HG03139 (cell line): ENCODE results near the gene INPP1.

Experiments used
- ATAC-seq: cut with Tn5 transposase; IDR thresholded peaks from one replicate; pipeline ENCODE4 v1.9.1; 2021; ENCODE audit not compliant: unreplicated experiment

Gene INPP1

DNA sequence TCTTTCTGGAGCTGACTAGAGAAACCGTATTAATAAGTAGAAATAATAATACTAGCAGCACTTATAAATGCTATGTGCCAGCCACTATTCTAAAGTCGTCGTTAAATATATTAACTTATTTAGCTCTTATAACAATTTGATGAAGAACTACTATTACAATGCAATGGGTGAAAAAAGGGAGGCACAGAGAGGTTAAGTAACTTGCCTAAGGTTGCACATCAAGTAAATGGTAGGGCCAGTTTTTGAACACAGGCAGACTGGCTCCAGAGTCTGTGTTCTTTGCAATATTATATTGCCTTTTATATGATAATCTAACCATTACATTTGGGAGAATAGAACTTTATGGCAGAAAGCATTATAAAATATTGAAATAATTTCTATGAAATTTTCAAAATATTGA lies 17.6 kb downstream of the INPP1 start:
- ATAC-seq: no peak

DNA sequence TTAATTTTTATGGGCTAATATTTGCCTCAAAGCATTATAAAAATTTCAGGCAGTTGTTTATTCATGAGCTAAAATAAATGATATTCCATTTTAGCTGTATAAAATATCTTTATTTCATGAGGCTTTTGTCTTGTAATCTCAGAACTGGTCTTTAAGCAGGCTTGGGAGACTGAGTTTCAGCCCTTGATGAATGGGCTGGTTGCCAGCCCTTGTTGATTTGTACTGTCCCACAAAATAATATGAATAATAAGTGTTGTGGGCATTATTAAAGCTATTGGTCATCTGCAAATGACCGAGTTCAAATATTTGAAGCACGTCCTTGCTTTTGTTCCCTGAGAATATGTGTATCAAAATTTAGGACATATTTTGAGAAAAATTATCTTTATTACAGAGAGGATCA lies 18.2 kb downstream of the INPP1 start:
- no peak for ATAC-seq

DNA sequence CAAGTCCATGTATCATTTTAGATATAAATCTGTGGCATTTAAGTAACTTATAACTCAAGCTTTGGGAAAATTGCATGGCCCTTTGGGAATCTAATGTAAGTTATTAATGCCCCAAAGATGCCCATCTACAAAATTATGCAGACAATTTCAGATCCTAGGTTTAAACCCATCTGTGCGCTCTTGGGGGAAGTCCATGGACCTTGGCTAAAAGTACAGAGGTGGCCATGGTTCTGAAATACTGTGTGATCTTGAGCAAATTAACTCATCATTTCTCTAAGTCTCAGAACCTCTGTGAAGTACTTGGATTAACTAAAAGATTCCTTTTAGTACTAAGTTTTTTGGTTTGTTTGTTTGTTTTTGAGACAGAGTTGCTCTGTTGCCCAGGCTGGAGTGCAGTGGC lies 19.5 kb downstream of the INPP1 start:
- ATAC-seq: no peak

DNA sequence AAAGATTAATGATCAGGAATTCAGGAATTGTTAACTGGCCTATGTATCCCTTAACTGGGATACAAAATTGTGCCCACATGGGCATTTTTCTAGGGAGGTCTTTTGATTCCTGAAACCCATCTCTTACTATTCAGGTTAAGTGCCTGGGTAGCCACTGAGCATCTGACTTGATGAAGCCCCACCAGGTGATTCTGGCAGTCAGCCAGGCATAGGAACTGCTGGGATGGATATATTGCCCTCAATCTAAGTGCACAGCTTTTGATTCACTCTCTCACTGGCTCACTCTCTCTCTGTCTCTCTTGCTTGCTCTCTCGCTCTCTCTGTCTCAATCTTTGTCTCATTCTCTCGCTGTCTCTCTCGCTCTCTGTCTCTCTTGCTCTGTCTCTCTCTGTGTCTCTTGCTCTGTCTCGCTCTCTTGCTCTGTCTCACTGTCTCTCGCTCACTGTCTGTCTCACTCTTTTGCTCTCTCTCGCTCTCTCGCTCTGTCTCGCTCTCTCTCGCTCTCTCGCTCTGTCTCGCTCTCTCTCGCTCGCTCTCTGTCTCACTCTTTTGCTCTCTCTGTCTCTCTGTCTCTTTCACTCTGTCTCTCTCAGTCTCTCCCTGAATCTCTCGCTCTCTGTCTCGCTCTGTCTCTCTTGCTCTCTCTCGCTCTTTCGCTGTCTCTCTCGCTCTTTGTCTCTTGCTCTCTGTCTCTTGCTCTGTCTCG lies 22.3 kb downstream of the INPP1 start:
- no peak for ATAC-seq

DNA sequence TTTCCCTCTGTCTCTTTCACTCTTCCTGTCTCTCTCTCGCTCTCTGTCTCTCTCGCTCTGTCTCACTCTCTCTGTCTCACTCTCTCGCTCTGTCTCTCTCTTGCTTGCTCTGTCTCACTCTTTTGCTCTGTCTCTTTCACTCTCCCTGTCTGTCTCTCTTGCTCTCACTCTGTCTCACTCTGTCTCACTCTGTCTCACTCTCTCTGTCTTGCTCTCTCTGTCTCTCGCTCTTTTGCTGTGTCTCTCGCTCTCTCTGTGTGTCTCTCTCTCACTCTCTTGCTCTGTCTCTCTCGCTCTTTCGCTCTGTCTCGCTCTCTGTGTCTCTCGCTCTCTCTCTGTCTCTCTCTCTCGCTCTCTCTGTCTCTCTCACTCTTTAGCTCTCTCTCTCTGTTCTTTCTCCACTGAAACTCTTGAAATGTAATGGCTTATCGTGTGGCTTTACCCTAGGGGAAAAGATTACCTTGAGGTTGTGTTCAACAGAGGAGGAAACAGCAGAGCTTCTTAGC lies 22.9 kb downstream of the INPP1 start:
- no peak for ATAC-seq

DNA sequence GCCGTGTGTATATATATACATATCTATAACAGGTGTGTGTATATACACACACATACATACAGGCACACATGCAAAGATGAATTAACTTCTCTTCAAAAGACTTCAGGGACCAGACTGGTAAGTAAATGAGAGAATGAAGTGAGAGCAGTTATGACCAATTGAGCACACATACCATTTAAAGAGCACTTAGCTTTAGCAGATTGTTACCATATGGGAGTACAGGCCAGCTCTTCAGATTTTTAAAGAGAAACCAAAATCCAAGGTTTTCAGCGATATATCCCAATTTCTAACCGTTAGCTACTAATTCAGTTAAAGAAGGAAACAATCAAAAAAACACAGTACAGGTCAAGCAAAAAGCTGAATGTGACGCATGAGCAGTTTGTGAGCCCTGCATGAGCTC lies 23.7 kb downstream of the INPP1 start:
- ATAC-seq: no peak

DNA sequence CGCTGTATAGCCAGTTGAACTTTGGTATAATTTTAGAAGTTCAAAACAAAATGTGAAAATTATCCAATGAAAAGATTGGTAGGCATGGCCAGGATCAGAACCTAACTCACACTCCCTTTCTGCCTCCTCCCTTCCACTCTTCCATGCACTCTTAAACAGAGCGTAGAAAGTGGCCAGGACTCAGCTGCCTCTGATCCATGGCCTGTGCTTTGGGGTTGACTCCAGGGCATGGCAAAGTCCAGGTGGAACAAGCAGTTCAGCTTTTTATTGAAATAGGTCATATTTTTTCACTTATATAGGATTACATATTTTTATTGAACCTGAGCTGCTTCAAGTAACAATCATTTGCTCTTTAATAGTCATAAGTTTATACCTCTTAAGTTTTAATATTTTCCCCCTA lies 26.2 kb downstream of the INPP1 start:
- no peak for ATAC-seq

DNA sequence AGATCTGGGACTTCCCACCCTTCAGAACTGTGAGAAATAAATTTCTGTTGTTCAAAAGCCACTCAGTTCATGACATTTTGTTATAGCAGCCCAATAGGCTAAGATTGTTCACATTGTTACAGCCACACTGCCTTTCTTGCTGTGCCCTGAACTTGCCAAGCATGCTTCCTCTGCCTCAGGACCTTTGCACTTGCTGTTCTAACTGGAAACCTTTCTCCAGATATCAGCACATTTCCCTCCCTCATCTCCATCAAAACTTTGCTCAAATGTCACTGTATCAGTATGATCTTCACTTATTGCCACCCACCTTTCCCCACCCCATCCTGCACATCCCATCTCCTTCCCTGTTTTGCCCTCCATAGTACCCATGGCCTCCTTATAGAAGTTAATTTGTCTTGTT lies 32.7 kb downstream of the INPP1 start:
- ATAC-seq: no peak

DNA sequence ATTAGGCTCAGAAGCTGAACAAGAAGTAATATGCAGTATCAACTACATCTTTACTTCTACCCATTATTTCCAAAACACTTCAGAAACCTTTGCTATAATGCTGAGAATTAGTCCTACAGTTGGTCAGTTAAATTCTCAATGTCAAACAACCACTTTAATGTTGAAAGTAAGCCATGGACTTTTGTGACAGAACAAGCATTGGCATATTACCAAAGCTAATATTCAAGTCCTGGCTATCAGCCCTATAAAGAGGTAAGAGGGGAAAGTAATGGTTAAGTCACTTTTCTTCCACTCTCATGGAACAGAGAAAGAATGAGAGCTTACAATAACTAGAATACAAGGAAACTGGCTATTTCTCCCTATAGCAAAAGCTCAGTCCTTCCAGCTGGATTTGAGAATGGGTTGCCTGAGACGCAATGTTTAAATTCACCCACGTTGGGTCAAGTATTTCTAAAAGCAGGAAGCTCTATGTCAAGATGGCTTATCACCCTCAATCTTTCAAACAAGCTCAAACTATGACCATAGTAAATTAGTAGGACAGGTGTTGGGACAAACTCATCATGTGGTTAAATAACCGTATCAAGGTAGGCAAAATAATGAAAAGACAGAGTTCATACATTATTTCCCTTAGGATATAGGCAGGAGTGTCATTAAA lies 33.3 kb downstream of the INPP1 start:
- no peak for ATAC-seq

DNA sequence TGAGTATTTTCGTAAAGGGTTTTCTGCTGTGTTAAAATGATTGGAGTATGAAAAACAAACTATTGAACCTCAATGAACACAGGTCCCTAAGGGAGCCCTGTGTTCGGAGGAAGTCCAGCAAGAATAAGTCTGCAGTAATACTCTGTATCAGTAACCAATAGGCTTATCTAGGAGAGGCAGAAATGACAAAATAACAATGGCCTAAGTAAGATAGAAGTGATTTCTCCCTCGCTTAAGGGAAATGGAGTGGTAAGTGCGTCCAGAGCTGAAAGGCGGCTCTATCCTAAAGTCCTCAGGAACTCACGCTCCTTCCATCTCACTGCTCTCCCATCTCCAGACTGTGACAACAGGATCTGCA lies 35.5 kb downstream of the INPP1 start:
- no peak for ATAC-seq

DNA sequence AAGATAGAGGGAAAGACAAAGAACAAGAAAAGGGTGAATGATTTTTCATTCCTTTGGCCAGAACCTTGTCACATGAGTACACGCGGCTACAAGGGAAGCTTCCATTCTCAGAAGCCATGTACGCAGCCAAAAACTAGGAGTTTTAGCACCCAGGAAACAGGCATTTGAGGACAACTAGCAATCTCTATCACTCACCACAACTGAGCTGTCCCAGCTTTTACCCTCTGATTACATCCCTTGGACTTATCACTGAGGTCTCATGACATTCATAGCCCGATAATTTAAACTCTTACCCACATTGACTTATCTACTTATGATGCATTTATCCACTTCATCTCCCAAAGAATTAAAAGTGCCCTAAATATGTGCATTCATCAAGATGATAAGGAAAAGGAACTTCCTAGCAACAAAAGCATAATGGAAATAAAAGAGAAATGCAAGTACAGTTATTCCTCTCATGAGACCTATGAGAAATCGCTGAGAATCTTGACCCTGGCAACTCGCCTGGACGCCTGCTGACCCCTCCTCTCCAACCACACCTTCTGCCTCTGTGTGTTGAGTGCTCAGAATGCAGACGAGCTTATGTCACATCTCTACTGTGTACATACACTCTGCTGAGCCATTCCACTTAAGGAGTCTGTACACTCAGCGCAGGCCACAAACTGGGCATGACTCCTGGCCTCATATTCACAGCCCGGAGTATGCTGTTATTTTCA lies 36.0 kb downstream of the INPP1 start:
- no peak for ATAC-seq

DNA sequence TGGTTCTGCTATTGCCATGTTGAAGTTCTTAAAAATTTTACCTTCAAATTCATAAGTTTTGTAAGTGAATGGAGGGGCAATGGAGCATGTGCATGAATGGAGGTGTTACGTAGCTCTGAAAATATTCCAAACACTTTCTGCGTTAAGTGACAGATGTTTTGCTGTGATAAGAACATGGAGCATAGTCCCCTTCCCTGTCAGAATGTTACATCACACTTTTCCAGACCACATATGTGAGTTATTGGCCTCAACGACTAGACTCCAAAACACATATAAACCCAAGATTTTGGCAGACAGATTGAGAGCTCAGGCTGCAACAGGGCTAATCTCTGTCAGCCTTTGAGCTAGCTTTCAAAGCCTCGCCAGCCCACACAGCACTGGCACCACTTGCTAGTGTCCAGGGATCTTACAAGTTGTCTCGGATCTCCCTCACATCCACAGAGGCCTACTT lies 37.6 kb downstream of the INPP1 start:
- ATAC-seq: no peak

DNA sequence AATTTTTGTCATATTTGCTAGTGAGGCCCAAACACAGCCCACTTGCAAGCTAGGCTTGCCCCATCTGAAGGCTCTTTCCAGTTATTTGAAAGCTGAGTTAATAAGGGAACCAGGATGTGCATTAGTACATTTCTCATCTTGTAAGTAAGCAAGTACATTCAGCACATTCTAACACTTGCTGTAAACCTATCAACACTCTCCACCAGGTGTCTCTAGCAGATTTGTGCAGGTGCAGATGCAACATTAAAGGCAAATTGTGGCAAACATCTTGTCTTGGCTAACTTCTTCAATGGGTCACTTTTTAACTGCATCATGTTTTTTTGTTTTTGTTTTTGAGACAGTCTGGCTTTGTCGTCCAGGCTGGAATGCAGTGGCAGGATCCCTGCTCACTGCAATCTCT lies 39.5 kb downstream of the INPP1 start:
- ATAC-seq: peak; percentile 86

DNA sequence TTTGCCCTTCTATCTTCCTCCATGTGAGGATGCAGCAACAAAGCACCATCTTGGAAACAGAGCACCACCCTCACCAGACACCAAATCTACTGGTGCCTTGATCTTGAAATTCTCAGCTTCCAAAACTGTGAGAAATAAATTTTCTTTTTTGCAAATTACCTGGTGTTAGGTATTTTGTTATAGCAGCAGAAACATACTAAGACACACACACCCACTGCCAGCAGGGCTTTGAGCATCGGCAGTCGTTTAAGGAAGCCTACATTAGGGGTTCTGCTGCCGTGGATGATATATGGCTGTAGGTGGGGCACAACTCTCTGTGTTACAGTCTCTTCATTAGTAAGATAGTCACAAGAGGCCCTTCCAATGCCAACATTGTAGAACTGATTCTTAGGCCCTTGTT lies 44.0 kb downstream of the INPP1 start:
- no peak for ATAC-seq

DNA sequence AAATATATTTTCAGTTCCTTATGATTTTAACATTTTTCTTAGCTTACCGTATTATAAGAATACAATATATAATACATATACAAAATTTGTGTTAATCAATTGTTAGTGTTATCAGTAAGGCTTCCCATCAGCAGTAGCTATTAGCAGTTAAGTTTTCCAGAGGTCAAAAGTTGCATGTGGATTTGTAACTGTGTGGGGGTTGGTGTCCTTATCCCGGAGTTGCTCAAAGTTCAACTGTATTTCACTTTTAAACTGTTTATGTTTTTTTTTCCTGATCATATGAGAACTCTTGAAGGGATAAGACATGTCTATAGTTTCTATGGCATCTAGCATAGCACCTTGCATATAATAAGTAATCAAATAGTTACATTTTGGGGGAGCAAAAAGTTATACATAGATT lies 52.9 kb downstream of the INPP1 start:
- no peak for ATAC-seq

DNA sequence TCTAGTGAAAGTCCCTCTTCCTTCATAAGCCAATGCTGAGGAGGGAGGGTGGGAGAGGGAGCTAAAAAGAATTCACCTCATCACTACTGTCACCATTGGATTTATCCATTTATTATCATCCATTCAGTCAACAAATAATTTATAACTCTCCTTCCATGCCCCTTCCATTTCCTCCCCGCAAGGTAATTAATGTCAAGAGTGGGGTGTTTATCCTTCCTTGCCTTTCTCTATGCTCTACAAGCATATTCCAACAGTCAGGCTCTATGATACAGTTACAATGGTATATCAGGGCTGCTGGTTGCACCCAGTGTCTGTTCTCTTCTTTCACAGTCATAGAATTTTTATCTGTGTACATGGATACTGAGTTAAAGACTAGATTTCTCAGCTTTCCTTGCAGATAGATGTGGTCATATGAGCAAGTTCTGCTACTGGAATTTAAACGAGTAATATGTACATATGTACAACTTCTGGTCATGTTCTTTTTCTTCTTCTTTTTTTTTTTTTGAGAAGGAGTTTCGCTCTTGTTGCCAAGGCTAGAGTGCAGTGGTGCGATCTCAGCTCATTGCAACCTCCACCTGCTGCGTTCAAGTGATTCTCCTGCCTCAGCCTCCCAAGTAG lies 59.7 kb downstream of the INPP1 start:
- ATAC-seq: no peak

DNA sequence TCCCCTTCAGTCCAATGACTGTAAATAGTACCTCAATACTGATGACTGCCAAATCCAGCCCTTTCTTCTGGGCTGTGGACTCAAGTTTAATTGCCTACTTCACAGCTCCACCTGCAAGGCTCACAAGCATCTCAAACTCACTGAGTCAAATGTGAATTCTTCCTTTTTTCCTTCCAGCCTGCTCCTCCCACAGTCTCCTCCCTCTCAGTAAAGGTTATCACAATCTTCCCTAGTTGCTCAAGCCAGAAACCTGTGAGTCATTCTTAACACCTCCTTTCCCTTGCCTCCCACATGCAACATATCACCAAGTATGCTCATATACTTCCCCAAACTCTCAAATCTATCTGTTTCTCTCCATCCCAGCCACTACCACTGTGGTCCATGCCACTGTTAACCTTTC lies 61.1 kb downstream of the INPP1 start:
- no peak for ATAC-seq

DNA sequence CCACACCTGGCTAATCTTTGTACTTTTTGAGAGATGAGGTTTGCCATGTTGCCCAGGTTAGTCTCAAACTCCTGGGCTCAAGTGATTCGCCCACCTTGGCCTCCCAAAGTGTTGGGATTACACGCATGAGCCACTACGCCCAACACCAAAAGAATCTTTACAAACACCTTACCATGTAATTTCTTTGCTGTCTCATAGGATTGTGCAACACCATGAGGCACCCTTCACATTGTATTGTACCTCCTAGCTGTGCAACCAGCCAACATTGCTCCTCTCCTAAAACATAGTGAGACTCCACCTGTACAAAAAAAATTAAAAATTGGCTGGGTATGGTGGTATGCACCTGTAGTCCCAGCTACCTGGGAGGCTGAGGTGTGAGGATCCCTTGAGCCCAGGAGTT lies 61.7 kb downstream of the INPP1 start:
- no peak for ATAC-seq

DNA sequence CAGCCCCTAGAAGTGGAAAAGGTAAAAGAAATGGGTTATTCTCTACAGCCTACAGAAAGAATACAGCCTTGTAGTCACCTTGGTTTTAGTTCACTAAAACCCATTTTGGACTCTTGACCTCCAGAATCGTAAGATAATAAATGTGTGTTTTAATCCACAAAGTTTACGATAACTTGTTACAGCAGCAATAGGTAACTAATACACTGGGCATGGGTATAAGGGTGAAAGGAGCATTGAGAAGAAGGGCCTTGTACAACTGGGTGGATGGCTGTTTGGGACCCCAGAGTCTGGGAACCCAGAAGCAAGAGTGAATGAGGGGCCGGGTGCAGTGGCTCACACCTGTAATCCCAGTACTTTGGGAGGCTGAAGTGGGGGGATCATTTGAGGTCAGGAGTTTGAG lies 62.6 kb downstream of the INPP1 start:
- no peak for ATAC-seq

DNA sequence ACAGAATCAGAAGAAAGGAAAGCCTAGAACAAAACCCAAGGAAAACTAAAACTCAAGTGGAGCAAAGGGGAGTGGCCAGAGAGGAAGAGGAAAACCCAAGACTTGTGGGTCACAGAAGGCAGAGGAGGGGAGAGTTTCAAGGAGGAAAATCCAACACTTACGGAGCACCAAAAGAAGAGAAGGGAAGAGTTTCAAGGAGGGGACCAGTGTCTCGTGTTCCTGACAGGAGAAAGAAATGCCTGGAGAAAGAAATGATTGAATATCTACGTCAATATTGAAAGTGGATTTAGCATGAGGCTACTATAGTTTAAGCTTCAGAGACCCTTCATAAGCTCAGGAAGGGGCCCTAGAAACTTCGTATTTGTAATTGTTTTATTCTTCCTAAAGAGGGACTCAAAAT lies 63.4 kb downstream of the INPP1 start:
- no peak for ATAC-seq

DNA sequence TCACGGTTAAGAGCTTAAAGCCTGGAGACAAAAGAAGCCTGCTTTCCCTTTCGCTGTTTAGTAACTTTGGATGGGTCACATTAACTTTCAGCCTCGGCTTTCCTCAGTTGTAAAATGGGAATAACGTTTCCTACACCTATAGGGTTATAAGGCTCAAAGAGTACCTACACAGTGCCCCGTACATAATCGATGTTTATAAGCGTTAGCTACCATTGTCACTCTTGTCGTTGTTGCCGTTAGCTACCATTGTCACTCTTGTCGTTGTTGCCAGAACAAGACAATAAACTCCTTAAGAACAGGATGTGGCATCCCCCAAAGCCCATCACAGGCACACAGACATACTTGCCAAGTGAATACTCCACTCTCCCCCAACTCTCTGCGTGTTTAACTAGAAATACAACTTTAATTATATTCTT lies 63.9 kb downstream of the INPP1 start:
- ATAC-seq: no peak
